ENCODE results near the gene CD164. TPM values are rescaled to one million over a fixed set of nuclear protein-coding genes. Genes with fewer than 3 reads are reported as not detected.

The CD164 gene
- total RNA-seq, 1 experiment from 2014 or later: 337 TPM

DNA sequence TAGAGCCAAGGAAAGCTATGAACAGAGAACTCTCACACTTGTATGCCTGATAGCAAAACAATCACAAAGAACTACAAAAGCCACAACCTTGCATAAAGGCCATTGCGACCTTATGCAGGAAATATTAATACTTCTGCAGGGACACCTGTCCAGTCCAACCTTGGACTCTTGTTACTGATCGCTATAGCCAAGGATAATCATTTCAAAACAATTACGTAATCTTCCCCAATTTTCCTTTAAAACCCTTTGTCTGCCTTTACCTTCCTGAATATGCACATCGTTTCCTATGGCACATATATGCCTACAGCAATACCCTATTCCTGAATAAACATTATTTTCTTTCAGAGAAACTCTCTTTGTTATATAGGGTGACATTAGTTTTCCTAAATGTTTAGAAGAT lies 35.4 kb upstream of the CD164 start:
- ChIA-PET CTCF (no interaction called here), POLR2A (no interaction called here)
- Histone ChIP-seq H3K9me3 (ENCODE audit: control insufficient read depth, insufficient read depth, low read depth, low read length) (no peaks in the 10 kb centered on the region), H3K27me3 (ENCODE audit: control insufficient read depth, insufficient read depth, low read length) (no peaks in the 10 kb centered on the region), H3K4me3 (ENCODE audit: low read depth in 2 of 2, low read length in 2 of 2) (no peak overlapping the region), H3K27ac (ENCODE audit: low read length) (no peak overlapping the region), H3K36me3 (ENCODE audit: control insufficient read depth, insufficient read depth, low read length) (no peaks in the 10 kb centered on the region), H3K4me1 (ENCODE audit: control insufficient read depth, insufficient read depth, low read length) (peaks cover 11% of the 10 kb centered on the region)
- ATAC-seq: no peak
- no TSS peak for BruUV-seq (replicated peaks)
- in situ Hi-C loops (cut with HindIII; ENCODE audit: low pct_unique_long_range_greater_than_20kb, low sequenced_read_pairs) (no loop called here), intact Hi-C loops (cut with micrococcal nuclease; ENCODE audit: unreplicated experiment) (no loop called here)
- TF ChIP-seq TCF7L2 (IDR thresholded peaks at IDR 0.05; ENCODE audit: low read depth, low read length): no peak
- TF ChIP-seq, protein P1, sequence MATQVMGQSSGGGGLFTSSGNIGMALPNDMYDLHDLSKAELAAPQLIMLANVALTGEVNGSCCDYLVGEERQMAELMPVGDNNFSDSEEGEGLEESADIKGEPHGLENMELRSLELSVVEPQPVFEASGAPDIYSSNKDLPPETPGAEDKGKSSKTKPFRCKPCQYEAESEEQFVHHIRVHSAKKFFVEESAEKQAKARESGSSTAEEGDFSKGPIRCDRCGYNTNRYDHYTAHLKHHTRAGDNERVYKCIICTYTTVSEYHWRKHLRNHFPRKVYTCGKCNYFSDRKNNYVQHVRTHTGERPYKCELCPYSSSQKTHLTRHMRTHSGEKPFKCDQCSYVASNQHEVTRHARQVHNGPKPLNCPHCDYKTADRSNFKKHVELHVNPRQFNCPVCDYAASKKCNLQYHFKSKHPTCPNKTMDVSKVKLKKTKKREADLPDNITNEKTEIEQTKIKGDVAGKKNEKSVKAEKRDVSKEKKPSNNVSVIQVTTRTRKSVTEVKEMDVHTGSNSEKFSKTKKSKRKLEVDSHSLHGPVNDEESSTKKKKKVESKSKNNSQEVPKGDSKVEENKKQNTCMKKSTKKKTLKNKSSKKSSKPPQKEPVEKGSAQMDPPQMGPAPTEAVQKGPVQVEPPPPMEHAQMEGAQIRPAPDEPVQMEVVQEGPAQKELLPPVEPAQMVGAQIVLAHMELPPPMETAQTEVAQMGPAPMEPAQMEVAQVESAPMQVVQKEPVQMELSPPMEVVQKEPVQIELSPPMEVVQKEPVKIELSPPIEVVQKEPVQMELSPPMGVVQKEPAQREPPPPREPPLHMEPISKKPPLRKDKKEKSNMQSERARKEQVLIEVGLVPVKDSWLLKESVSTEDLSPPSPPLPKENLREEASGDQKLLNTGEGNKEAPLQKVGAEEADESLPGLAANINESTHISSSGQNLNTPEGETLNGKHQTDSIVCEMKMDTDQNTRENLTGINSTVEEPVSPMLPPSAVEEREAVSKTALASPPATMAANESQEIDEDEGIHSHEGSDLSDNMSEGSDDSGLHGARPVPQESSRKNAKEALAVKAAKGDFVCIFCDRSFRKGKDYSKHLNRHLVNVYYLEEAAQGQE (IDR thresholded peaks at IDR 0.05; ENCODE audit: insufficient read depth in 1 of 2, low read depth in 2 of 2, low read length in 1 of 2): no peak
- DNase-seq (ENCODE audit: low read depth, low spot score): no peak

- ATAC-seq: no peak
- POLR2A ChIA-PET: no interaction called here
- in situ Hi-C loops (cut with HindIII; ENCODE audit: low pct_unique_long_range_greater_than_20kb, low sequenced_read_pairs): no loop called here
- H3K36me3 ChIP-seq (ENCODE audit: control insufficient read depth, insufficient read depth, low read length): no peaks in the 10 kb centered on the region
- H3K27me3 ChIP-seq (ENCODE audit: control insufficient read depth, insufficient read depth, low read length): no peaks in the 10 kb centered on the region; the same call in 1 of the 2 replicates
- DNase-seq (ENCODE audit: low read depth, low spot score): no peak
- no peaks in the 10 kb centered on the region for H3K4me1 ChIP-seq (ENCODE audit: control insufficient read depth, insufficient read depth, low read length)
- BruUV-seq (replicated peaks): no TSS peak
- CTCF ChIA-PET: no interaction called here
- TF ChIP-seq SIN3A (IDR thresholded peaks at IDR 0.05; ENCODE audit: borderline replicate concordance, insufficient read depth, low read depth, low read length): no peak
- no peak overlapping the region for H3K4me3 ChIP-seq (ENCODE audit: low read depth in 2 of 2, low read length in 2 of 2)
- H3K9me3 ChIP-seq (ENCODE audit: control insufficient read depth, insufficient read depth, low read depth, low read length): no peaks in the 10 kb centered on the region
- no peak overlapping the region for H3K27ac ChIP-seq (ENCODE audit: low read length)
- intact Hi-C loops (cut with micrococcal nuclease; ENCODE audit: unreplicated experiment): no loop called here
Measured at GRCh38 chr6:109411034-109411433, 28.8 kb upstream of the CD164 start.

GRCh38 chr6:109406196-109406595 lies 23.9 kb upstream of the CD164 start:
- ChIA-PET POLR2A (interaction anchor here (0.6 kb wide), 1 partner anchor 282 kb away, joined by 4 read pairs; no protein-coding TSS in a partner anchor), CTCF (no interaction called here)
- Histone ChIP-seq H3K36me3 (ENCODE audit: control insufficient read depth, insufficient read depth, low read length) (no peaks in the 10 kb centered on the region), H3K4me3 (ENCODE audit: low read depth in 2 of 2, low read length in 2 of 2) (no peak overlapping the region), H3K27me3 (ENCODE audit: control insufficient read depth, insufficient read depth, low read length) (peaks cover 3% of the 10 kb centered on the region), H3K4me1 (ENCODE audit: control insufficient read depth, insufficient read depth, low read length) (no peaks in the 10 kb centered on the region), H3K9me3 (ENCODE audit: control insufficient read depth, insufficient read depth, low read depth, low read length) (no peaks in the 10 kb centered on the region), H3K27ac (ENCODE audit: low read length) (no peak overlapping the region)
- intact Hi-C loops (cut with micrococcal nuclease; ENCODE audit: unreplicated experiment) (no loop called here), in situ Hi-C loops (cut with HindIII; ENCODE audit: low pct_unique_long_range_greater_than_20kb, low sequenced_read_pairs) (no loop called here)
- no TSS peak for BruUV-seq (replicated peaks)
- ATAC-seq: no peak
- TF ChIP-seq TCF7L2 (IDR thresholded peaks at IDR 0.05; ENCODE audit: low read depth, low read length) (no peak), POLR2AphosphoS5 (IDR thresholded peaks at IDR 0.05; ENCODE audit: low read depth, low read length) (no peak), SIN3A (IDR thresholded peaks at IDR 0.05; ENCODE audit: borderline replicate concordance, insufficient read depth, low read depth, low read length) (no peak)
- TF ChIP-seq, protein P2, sequence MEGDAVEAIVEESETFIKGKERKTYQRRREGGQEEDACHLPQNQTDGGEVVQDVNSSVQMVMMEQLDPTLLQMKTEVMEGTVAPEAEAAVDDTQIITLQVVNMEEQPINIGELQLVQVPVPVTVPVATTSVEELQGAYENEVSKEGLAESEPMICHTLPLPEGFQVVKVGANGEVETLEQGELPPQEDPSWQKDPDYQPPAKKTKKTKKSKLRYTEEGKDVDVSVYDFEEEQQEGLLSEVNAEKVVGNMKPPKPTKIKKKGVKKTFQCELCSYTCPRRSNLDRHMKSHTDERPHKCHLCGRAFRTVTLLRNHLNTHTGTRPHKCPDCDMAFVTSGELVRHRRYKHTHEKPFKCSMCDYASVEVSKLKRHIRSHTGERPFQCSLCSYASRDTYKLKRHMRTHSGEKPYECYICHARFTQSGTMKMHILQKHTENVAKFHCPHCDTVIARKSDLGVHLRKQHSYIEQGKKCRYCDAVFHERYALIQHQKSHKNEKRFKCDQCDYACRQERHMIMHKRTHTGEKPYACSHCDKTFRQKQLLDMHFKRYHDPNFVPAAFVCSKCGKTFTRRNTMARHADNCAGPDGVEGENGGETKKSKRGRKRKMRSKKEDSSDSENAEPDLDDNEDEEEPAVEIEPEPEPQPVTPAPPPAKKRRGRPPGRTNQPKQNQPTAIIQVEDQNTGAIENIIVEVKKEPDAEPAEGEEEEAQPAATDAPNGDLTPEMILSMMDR (IDR thresholded peaks at IDR 0.05): no peak
- TF ChIP-seq, protein P1 (IDR thresholded peaks at IDR 0.05; ENCODE audit: insufficient read depth in 1 of 2, low read depth in 2 of 2, low read length in 1 of 2): no peak
- DNase-seq (ENCODE audit: low read depth, low spot score): no peak
